ENCODE measurements around the gene LHFPL2.
A peak's percentile ranks its signal among the peaks of the same experiment; 100 is the strongest.

Gene LHFPL2

DNA sequence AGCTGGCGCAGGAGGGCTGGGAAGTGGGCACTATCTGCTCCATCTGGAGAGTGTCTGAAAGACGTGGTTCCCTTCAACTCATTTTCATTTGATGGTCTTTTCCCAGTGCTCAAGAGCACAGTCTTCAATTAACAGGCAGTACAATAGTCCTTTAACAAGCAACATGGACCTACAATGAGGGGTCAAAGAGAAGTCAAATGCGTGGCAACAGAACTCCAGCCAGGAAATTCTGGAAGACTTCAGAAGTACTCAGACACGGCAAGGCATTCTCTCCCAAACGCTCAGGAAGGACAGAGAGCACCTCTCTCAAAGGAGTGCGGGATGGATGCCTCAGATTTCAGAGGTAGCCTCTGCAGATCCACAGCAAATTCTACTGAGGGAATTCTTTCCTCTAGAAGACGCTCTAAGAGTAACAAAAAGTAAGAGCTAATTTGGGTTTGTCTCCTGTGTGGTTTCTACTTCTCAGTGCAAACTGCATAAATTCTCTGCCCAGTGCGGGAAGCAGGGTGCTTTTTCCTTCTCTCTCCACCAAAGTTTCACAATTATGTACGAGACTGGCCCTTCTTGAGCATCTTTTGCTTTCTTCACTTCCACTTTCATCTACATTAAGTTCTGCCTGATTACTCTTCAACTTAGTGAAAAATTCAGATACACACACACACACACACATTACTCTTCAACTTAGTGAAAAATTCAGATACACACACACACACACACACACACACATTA, 56.4 kb downstream of the LHFPL2 start:
- Mint-ChIP-seq H3K4me1 (no peaks in the 10 kb centered on the region), H3K9me3 (no peaks in the 10 kb centered on the region), H3K36me3 (no peaks in the 10 kb centered on the region), H3K27ac (no peak overlapping the region), H3K4me3 (no peak overlapping the region)
- no peak for DNase-seq (ENCODE audit: low spot score in 2 of 2)
- no peak for ATAC-seq

DNA sequence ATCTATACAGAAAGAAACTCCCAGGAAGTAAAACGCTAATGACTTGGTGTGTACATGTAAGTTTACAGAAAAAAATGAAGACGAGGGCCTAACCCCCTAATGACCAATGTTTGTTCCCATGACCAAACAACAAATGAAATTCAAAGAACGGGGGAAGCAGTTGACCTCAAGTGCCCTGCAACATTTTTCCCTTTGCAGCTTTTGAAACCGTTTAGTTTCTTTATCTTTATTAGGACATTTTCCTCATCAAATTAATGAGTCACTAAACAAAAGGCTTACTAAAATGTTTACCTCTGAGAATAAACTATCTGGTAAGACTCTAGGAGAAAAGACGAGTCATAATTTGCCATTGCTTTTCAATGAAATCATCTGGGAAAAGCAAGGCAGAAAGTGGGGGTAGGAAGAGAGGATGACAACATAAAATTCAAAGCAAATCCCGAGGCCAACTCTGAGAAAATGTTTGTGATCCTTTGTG, 57.4 kb downstream of the LHFPL2 start:
- Mint-ChIP-seq H3K36me3 (no peaks in the 10 kb centered on the region), H3K4me3 (no peak overlapping the region), H3K9me3 (peaks cover 1% of the 10 kb centered on the region), H3K4me1 (peaks cover 3% of the 10 kb centered on the region), H3K27ac (no peak overlapping the region)
- DNase-seq (ENCODE audit: low spot score in 2 of 2), result no peak
- no peak for ATAC-seq

DNA sequence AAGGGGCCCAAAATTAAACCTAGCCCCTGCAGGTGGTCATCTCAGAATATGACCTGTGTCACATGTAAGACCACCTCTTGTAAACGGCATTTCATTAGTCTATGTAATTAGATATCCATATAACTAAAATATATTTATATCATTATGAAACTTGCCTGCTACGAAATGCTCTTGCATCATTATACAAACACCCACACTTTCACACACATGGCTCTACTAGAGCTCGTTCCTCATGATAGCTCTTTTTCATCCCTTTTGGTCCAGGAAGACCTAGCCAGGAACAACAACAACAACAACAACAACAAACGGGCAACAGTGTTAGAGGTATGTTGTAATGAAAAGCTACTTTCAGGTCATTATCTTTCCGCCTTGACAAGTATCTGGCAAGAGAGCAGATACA, 58.6 kb downstream of the LHFPL2 start:
- Mint-ChIP-seq H3K36me3 (no peaks in the 10 kb centered on the region), H3K4me1 (peaks cover 5% of the 10 kb centered on the region)
- no peak for ATAC-seq

GRCh38 chr5:78588507-78588906, 60.1 kb downstream of the LHFPL2 start:
- Mint-ChIP-seq H3K4me3 (no peak overlapping the region), H3K27ac (no peak overlapping the region), H3K4me1 (peaks cover 5% of the 10 kb centered on the region), H3K36me3 (no peaks in the 10 kb centered on the region), H3K9me3 (peaks cover 3% of the 10 kb centered on the region)
- DNase-seq (ENCODE audit: low spot score in 2 of 2) (no peak), ATAC-seq (no peak)

More for the DNA sequence above, 58.6 kb downstream of the LHFPL2 start:
- Mint-ChIP-seq H3K4me3 (no peak overlapping the region), H3K9me3 (peaks cover 3% of the 10 kb centered on the region), H3K27ac (no peak overlapping the region)
- no peak for DNase-seq (ENCODE audit: low spot score in 2 of 2)

DNA sequence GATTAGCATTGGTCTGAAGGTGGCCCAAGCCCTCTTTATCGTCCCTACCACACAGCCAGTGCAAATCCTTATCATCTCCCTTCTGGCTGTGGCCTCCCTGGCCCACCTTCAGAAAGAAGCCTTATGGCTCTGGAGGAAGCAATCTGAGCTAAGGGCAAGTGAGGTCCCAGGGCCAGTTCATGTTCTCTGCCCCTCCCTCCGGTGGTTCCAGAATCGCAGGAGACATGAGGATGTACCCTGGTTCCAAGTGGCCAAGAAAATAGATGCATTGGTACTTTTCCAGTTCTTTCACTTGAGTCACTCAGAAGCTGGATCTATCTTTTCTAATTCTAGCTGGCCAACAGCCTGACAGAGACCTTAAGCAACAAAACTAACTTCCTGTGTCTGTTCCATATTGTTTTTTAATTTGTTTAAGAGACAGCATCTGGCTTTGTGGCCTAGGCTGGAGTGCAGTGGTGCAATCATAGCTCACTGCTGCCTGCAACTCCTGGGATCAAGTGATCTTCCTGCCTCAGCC, 60.7 kb downstream of the LHFPL2 start:
- ATAC-seq (no peak), DNase-seq (ENCODE audit: low spot score in 2 of 2) (no peak)
- Mint-ChIP-seq H3K4me3 (no peak overlapping the region), H3K9me3 (peaks cover 3% of the 10 kb centered on the region), H3K36me3 (no peaks in the 10 kb centered on the region), H3K27ac (no peak overlapping the region), H3K4me1 (peaks cover 5% of the 10 kb centered on the region)

DNA sequence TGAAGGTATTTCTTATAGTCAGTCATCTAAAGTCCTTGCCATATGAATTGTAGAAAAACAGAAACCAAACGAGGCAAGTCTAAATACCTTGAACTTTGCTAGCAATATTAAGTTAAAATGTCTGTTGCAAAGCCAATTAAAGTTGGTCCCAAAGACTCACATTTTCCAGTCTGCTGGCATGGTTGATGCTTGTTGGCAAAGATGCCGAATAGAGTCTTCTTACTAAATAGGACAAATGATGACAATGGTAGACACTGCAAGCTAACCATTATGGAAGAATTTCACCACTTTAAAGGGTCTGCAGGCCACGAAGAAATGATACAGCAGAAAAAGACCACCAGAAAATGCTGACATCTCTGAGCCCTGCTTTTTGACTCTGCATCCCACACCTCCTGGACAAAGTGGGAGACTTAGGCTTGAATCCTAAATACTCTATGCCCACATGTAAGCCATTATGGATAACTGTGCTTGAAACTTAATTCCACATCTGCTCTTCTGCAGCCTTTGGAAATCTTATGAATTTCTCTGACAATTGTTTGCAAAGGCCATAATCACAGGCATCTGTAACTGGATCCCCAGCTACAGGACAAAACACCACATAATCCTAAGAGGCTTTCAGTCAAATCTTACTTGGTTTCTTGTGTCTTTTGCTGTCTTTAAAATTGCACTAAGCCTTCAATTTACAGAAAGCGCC, 61.3 kb downstream of the LHFPL2 start:
- peaks cover 5% of the 10 kb centered on the region for H3K4me1 Mint-ChIP-seq
- ATAC-seq (no peak), DNase-seq (ENCODE audit: low spot score in 2 of 2) (no peak)
- H3K36me3 Mint-ChIP-seq, result no peaks in the 10 kb centered on the region
- H3K4me3 Mint-ChIP-seq, result no peak overlapping the region
- no peak overlapping the region for H3K27ac Mint-ChIP-seq
- H3K9me3 Mint-ChIP-seq, result peaks cover 3% of the 10 kb centered on the region

GRCh38 chr5:78586251-78586650, 62.3 kb downstream of the LHFPL2 start:
- Mint-ChIP-seq H3K36me3 (no peaks in the 10 kb centered on the region), H3K4me1 (peaks cover 5% of the 10 kb centered on the region), H3K9me3 (peaks cover 3% of the 10 kb centered on the region), H3K4me3 (no peak overlapping the region), H3K27ac (no peak overlapping the region)
- ATAC-seq, result peak; percentile 66
- DNase-seq (ENCODE audit: low spot score in 2 of 2), result no peak

- Mint-ChIP-seq H3K4me3 (no peak overlapping the region), H3K4me1 (no peaks in the 10 kb centered on the region), H3K27ac (no peak overlapping the region), H3K9me3 (no peaks in the 10 kb centered on the region), H3K36me3 (no peaks in the 10 kb centered on the region)
- ATAC-seq, result no peak
- no peak for DNase-seq (ENCODE audit: low spot score in 2 of 2)
Measured at GRCh38 chr5:78578015-78578414, 70.6 kb downstream of the LHFPL2 start.

GRCh38 chr5:78577071-78577807, 71.3 kb downstream of the LHFPL2 start:
- Mint-ChIP-seq H3K27ac (no peak overlapping the region), H3K9me3 (no peaks in the 10 kb centered on the region), H3K4me3 (no peak overlapping the region), H3K4me1 (no peaks in the 10 kb centered on the region), H3K36me3 (no peaks in the 10 kb centered on the region)
- DNase-seq (ENCODE audit: low spot score in 2 of 2), result no peak
- ATAC-seq, result no peak

DNA sequence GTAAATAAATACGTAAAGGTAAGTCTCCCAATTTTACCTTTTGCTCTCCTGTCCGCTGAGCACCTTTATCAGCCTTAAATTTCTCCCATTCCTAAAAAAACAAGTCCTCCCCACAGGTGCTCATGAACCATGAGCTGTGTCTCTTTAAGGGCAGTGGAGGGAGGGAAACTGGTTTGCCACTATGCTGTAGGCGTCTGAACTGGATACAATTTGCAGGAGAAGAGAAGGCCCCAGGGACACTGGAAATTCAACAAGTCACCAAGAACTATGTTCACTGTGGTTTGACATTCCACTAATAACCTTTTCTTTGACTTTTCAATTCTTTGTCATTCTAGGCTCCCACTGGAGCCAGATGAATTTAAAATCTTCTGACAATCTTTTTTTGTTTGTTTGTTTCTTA, 72.2 kb downstream of the LHFPL2 start:
- H3K4me1 Mint-ChIP-seq, result no peaks in the 10 kb centered on the region
- H3K27ac Mint-ChIP-seq, result no peak overlapping the region
- ATAC-seq, result no peak
- no peaks in the 10 kb centered on the region for H3K9me3 Mint-ChIP-seq
- H3K4me3 Mint-ChIP-seq, result no peak overlapping the region
- no peaks in the 10 kb centered on the region for H3K36me3 Mint-ChIP-seq
- DNase-seq (ENCODE audit: low spot score in 2 of 2), result no peak

DNA sequence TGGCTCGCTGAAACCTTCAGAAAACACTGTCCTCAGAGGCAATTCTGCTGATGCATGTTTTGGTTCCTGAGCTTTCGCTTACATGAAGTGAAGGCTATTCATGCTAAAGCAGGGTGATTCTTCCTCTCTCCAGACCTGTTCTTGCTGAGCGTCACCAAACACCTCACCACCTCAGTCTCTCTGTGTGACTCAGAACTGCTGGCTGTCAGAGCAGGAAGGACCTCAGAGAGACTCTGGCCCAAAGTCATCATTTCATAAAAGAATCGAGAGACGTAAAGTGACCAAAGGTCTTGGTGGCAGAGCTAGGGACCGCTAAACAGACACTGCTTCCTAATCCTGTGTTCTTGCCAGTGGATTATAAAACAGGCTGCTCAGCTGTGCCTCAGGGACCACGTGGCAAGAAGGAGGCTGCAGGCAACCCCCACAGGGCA, 73.8 kb downstream of the LHFPL2 start:
- H3K27ac Mint-ChIP-seq, result no peak overlapping the region
- H3K4me3 Mint-ChIP-seq, result no peak overlapping the region
- no peaks in the 10 kb centered on the region for H3K4me1 Mint-ChIP-seq
- no peaks in the 10 kb centered on the region for H3K9me3 Mint-ChIP-seq
- ATAC-seq, result peak; percentile 86
- H3K36me3 Mint-ChIP-seq, result no peaks in the 10 kb centered on the region
- no peak for DNase-seq (ENCODE audit: low spot score in 2 of 2)

DNA sequence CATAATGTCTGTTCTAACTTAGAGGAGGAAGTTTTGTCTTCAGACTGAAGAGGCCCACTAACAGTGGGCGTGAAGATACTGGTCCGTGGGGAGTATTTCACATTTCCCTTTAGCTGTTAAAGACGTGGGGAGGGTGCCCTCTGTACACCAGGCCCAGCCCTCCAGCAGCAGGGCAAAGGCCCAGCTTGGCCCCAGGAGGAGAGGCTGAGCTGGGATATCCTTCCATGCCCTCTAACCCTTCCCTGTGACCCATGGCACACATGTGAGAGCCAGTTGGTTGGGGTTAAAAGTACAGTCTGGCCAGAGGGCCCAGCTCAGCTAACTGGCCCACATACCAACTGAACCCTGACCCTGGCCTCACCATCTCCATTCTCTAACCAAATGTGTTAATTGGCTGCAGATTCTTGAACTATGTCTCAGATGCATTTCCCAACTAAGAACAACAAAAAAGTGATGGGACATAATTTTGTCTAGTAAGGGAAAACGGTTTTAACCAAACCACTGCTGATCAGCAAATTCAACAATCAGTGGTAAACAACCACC, 74.4 kb downstream of the LHFPL2 start:
- peak; percentile 12 for ATAC-seq

DNA sequence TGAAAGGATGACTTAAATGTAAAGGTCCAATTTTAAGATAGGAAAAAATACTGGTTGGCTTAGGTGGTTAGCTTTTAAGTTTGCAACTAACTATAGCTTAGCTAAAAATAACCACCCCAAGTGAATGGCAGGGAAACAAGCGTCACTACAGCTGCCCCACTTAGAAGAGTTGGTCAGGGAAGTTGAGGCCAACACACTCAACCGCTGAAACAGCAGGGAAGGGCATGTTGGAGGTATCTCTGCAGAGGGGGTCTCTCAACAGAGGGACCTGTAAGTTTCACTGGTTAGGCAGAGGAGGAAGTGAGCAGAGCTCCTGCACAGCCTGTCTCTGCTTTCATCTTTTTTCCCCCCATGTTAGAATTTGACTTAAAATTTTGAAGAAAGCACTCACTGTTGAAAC, 75.3 kb downstream of the LHFPL2 start:
- ATAC-seq, result no peak
- Mint-ChIP-seq H3K4me1 (no peaks in the 10 kb centered on the region), H3K36me3 (no peaks in the 10 kb centered on the region), H3K4me3 (no peak overlapping the region), H3K27ac (no peak overlapping the region), H3K9me3 (no peaks in the 10 kb centered on the region)
- no peak for DNase-seq (ENCODE audit: low spot score in 2 of 2)

More for the DNA sequence above, 74.4 kb downstream of the LHFPL2 start:
- Mint-ChIP-seq H3K4me1 (no peaks in the 10 kb centered on the region), H3K27ac (no peak overlapping the region), H3K9me3 (no peaks in the 10 kb centered on the region), H3K4me3 (no peak overlapping the region), H3K36me3 (no peaks in the 10 kb centered on the region)
- DNase-seq (ENCODE audit: low spot score in 2 of 2), result no peak

DNA sequence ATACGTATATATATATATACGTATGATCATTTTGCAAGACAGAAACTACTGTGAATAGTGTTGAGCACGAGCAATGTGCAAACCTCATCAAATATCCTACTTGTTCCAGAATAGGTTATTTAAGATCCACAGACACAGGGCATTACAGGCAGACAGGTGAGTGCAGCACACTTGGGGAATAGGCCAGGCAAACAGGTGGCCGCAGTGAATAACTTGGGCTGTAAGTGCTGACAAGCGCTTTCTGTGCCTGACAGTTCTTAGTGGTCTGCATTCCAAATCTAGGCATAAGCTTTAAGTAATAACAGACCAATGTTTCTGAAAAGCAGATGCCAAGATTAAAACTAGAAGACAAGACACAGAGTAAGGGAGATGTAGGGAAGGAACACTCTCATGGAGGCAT, 77.9 kb downstream of the LHFPL2 start:
- Mint-ChIP-seq H3K27ac (no peak overlapping the region), H3K9me3 (no peaks in the 10 kb centered on the region), H3K4me3 (no peak overlapping the region), H3K4me1 (no peaks in the 10 kb centered on the region), H3K36me3 (no peaks in the 10 kb centered on the region)
- ATAC-seq (no peak), DNase-seq (ENCODE audit: low spot score in 2 of 2) (no peak)

GRCh38 chr5:78569441-78569840, 79.1 kb downstream of the LHFPL2 start:
- no peaks in the 10 kb centered on the region for H3K36me3 Mint-ChIP-seq
- H3K4me3 Mint-ChIP-seq, result no peak overlapping the region
- DNase-seq (ENCODE audit: low spot score in 2 of 2), result no peak

More at GRCh38 chr5:78569441-78569840, 79.1 kb downstream of the LHFPL2 start:
- no peaks in the 10 kb centered on the region for H3K9me3 Mint-ChIP-seq
- no peak overlapping the region for H3K27ac Mint-ChIP-seq
- ATAC-seq, result no peak
- no peaks in the 10 kb centered on the region for H3K4me1 Mint-ChIP-seq

Data from stimulated activated effector memory CD8-positive, alpha-beta T cell treated with anti-CD3 and anti-CD28 coated beads, Interleukin-12 subunit alpha, Interleukin-12 subunit beta, amount 100 ng/mL, for 72 hours (primary cell).